GM19328 (cell line): ENCODE data around the gene PLAAT3.
"Not testable (repeated sequence)": the region's sequence is repeated elsewhere in the genome, so short reads cannot be mapped to it uniquely, and the experiment has no call there.

ENCODE experiments used
- ATAC-seq: cut with Tn5 transposase; IDR thresholded peaks from one replicate; pipeline ENCODE4 v1.9.1; 2021; ENCODE audit warnings: mild to moderate bottlenecking, moderate library complexity; ENCODE audit not compliant: unreplicated experiment

PLAAT3 gene

GRCh38 chr11:63543711-63544110 lies 70.5 kb downstream of the PLAAT3 start:
- no peak for ATAC-seq

GRCh38 chr11:63542506-63542905 lies 71.7 kb downstream of the PLAAT3 start:
- ATAC-seq = not testable (repeated sequence)

- ATAC-seq = no peak
Measured at GRCh38 chr11:63537293-63538101, 76.7 kb downstream of the PLAAT3 start.

- ATAC-seq = no peak
Measured at GRCh38 chr11:63536669-63537292, 77.5 kb downstream of the PLAAT3 start, which contains the start of gene PLAAT4. PLAAT4 (plus strand) TSS chr11:63536808; CDS start chr11:63536869, 61 bp downstream.

DNA sequence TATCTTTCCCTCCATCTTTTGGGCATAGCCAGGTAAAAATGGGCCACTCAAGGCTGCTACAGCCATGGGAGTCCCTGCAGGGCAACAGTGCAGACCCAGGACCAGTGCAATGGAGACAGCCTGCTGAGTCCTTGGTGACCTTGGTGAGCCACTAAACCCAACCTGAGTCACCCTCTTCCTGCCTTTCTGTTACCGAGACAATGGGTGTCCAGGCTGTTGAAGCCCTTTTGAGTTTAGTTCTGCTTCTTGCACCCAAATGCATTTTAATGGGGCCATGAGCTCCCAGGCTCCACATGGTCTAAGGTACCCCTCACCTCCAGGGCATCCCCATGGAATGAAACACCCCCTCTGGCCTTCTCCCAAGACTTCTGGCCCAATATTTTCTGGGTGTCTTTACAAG lies 78.5 kb downstream of the PLAAT3 start:
- ATAC-seq = no peak

GRCh38 chr11:63534895-63535461 lies 79.3 kb downstream of the PLAAT3 start:
- ATAC-seq = no peak

DNA sequence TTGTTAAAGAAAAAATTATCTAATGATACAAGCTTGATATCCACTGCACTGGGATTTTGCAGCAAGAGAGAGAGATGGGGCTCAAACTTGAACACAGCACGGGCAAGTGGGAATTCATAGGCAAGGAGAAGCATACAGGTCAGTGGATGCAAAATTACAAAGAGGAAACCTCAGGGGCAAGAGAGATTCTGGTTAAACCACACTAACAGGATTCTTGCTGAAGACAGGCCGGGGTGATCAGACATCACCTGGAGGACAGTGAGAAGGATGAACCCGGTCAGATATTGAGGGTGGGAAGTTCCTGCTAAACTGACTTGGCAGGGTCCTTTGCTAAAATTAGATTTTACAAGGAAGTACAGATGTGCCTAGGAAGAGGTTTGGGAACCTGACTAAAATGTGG lies 80.2 kb downstream of the PLAAT3 start:
- no peak for ATAC-seq

GRCh38 chr11:63532799-63533475 lies 81.3 kb downstream of the PLAAT3 start:
- ATAC-seq = no peak

DNA sequence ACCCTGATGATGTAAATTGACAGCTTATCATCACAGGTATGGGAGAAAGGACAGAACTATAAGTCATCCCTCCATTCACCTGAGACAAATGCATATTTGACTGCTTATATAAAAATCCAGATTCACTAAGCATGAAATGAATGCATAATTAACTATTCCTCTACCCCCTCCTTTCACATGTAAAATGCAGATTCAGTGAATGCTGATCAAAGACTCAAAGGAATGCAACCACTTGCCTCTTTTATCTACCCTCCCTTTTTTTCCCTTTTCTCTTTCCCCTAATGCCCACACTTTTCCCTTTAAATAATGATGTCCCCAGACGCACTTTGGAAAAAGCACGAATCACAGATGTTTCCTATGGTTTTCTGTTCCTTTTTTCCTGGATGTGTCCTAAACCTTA lies 82.1 kb downstream of the PLAAT3 start:
- no peak for ATAC-seq

GRCh38 chr11:63531074-63531792 lies 83.0 kb downstream of the PLAAT3 start:
- not testable (repeated sequence) for ATAC-seq

DNA sequence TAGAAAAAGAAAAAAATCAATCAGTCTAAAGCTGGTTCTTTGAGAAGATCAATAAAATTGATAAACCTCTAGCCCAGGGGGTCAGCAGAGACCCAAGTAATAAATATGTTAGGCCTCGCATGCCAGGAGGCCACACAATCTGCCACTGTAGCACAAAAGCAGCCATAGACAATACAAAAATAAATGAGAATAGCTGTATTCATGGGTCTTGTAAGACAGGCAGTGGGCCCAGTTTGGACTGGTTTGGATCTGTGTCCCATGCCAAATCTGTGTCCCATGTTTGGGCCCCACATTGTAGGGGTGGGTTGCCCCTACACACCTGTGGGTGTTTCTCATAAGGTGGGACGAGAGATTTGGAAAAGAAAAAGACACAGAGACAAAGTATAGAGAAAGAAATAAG lies 84.2 kb downstream of the PLAAT3 start:
- ATAC-seq = no peak

DNA sequence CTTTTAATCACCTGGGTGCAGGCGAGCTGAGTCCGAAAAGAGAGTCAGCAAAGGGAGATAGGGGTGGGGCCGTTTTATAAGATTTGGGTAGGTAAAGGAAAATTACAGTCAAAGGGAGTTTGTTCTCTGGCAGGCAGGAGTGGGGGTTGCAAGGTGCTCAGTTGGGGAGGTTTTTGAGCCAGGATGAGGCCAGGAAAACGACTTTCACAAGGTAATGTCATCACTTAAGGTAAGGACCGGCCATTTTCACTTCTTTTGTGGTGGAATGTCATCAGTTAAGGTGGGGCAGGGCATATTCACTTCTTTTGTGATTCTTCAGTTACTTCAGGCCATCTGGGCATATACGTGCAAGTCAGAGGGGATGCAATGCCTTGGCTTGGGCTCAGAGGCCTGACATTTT lies 84.9 kb downstream of the PLAAT3 start:
- not testable (repeated sequence) for ATAC-seq

DNA sequence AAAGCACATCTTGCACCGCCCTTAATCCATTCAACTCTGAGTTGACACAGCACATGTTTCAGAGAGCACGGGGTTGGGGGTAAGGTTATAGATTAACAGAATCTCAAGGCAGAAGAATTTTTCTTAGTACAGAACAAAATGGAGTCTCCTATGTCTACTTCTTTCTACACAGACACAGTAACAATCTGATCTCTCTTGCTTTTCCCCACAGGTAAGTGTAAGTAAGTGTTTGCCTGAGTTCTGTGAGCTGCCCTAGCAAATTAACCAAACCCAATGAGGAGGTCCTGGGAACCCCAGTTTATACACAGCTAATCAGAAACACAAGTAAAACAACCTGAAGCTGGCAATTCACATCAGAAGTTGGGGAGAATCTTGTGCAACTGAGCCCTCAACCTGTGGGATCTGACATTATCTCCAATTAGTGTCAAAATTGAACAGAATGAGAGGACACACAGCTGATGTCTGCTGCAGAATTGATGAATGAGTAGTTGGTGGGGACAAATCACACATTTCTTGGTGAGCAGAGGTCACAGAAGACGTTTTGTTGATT lies 85.4 kb downstream of the PLAAT3 start:
- ATAC-seq = not testable (repeated sequence)

- ATAC-seq = not testable (repeated sequence)
Measured at GRCh38 chr11:63528156-63528555, 86.1 kb downstream of the PLAAT3 start.

- no peak for ATAC-seq
Measured at GRCh38 chr11:63527667-63528066, 86.6 kb downstream of the PLAAT3 start.
